HUES64 (cell line): Measurements from ENCODE around the gene ADAM12.

Source experiments
- H3K27ac ChIP-seq: 2 replicates; pipeline ENCODE4 v1.7.0; 2013; ENCODE audit warnings: low read depth, low read length, inconsistent platforms
- H3K27me3 ChIP-seq: 2 replicates; pipeline ENCODE4 v1.6.1; 2013; ENCODE audit warnings: mild to moderate bottlenecking, low read length; ENCODE audit not compliant: insufficient read depth
- H3K36me3 ChIP-seq: 2 replicates; pipeline ENCODE4 v1.6.1; 2013; ENCODE audit warnings: mild to moderate bottlenecking, low read length; ENCODE audit not compliant: insufficient read depth
- H3K4me1 ChIP-seq: 2 replicates; pipeline ENCODE4 v1.6.1; 2013; ENCODE audit warnings: mild to moderate bottlenecking, low read length, moderate library complexity; ENCODE audit not compliant: insufficient read depth
- H3K4me3 ChIP-seq: 2 replicates; pipeline ENCODE4 v1.5.1; 2013; ENCODE audit warnings: mild to moderate bottlenecking, low read length, moderate library complexity
- H3K9ac ChIP-seq: 2 replicates; pipeline ENCODE4 v1.6.1; 2013; ENCODE audit warnings: mild to moderate bottlenecking, low read depth, low read length
- H3K9me3 ChIP-seq: 2 replicates; pipeline ENCODE4 v1.6.1; 2013; ENCODE audit warnings: low read depth, low read length; ENCODE audit not compliant: insufficient read depth
- WGBS: fragments of 150-250, 120-280 bp; methylation state at CpG from one replicate; pipeline ENCODE4 v1.1.7; 2013; ENCODE audit warnings: missing lambda C conversion rate; 5-methylcytosine and 5-hydroxymethylcytosine counted together

Gene ADAM12

GRCh38 chr10:126042906-126043305 lies 345.4 kb downstream of the ADAM12 start:
- Histone ChIP-seq H3K36me3 (no peaks in the 10 kb centered on the region), H3K9me3 (no peaks in the 10 kb centered on the region), H3K27me3 (no peaks in the 10 kb centered on the region), H3K9ac (no peak overlapping the region), H3K4me3 (no peak overlapping the region), H3K27ac (no peak overlapping the region), H3K4me1 (peaks cover 10% of the 10 kb centered on the region; the same call in 1 of the 2 replicates)
- WGBS = 94% methylated on average over 10 of the region's 10 CpGs

DNA sequence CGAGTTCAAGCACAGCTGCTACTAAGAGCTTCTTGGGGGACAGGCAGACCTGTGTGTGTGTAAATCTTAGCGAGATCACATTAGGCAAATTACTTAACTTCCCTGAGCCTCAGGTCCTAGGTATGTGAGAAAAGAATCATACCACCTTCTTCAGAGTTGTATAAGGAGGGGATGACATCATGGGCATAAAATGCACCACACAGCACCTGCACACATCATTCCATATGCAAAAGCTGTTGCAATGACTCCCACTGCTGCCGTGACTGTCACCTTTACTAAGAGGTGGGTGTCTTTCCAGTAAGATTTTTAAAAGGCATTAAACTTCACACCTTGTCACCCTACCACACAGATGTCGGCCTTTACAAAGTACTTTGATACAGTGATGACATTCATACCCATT lies 345.9 kb downstream of the ADAM12 start:
- no peak overlapping the region for H3K27ac ChIP-seq
- H3K9me3 ChIP-seq = no peaks in the 10 kb centered on the region
- no peaks in the 10 kb centered on the region for H3K36me3 ChIP-seq
- WGBS = 89% methylated on average over 4 of the region's 4 CpGs
- H3K4me1 ChIP-seq = peaks cover 10% of the 10 kb centered on the region; the same call in 1 of the 2 replicates
- no peaks in the 10 kb centered on the region for H3K27me3 ChIP-seq
- H3K4me3 ChIP-seq = no peak overlapping the region
- H3K9ac ChIP-seq = no peak overlapping the region

DNA sequence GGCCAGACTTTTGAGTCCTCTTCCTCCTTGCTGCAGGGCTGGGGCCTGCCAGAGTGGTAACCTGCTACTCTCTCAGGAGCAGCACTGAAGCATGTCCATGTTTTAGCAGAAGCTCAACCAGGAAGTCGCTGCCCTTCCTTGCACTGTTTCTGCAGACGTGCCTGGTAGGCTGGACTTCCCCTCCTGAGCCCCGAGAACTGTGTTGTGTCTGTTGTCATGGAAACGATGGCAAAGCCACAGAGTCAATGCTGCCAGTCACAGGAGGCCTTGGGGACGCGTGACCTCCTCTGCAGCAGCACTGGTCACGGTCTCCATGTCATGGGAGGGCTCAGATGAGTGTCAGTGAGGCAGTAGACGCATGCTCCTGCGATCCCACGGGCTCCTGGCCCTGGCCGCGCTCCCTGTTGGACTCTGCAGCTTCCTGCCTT lies 346.5 kb downstream of the ADAM12 start:
- Histone ChIP-seq H3K9me3 (no peaks in the 10 kb centered on the region), H3K27me3 (no peaks in the 10 kb centered on the region), H3K36me3 (no peaks in the 10 kb centered on the region), H3K27ac (no peak overlapping the region), H3K9ac (no peak overlapping the region), H3K4me3 (no peak overlapping the region), H3K4me1 (peaks cover 10% of the 10 kb centered on the region; the same call in 1 of the 2 replicates)
- WGBS = 71% methylated on average over 12 of the region's 12 CpGs

- no peaks in the 10 kb centered on the region for H3K36me3 ChIP-seq
- H3K4me3 ChIP-seq = no peak overlapping the region
- H3K4me1 ChIP-seq = peaks cover 10% of the 10 kb centered on the region; the same call in 1 of the 2 replicates
- no peaks in the 10 kb centered on the region for H3K27me3 ChIP-seq
- no peak overlapping the region for H3K27ac ChIP-seq
- H3K9me3 ChIP-seq = no peaks in the 10 kb centered on the region
- 76% methylated on average over 4 of the region's 4 CpGs for WGBS
- no peak overlapping the region for H3K9ac ChIP-seq
Measured at GRCh38 chr10:126041117-126041516, 347.2 kb downstream of the ADAM12 start.

GRCh38 chr10:126037946-126038345 lies 350.3 kb downstream of the ADAM12 start:
- Histone ChIP-seq H3K27ac (no peak overlapping the region), H3K9ac (no peak overlapping the region), H3K27me3 (no peaks in the 10 kb centered on the region), H3K4me1 (peaks cover 10% of the 10 kb centered on the region; the same call in 1 of the 2 replicates), H3K4me3 (no peak overlapping the region), H3K36me3 (no peaks in the 10 kb centered on the region), H3K9me3 (peaks cover 13% of the 10 kb centered on the region; the same call in 1 of the 2 replicates)
- WGBS = 92% methylated on average over 10 of the region's 10 CpGs

- no peak overlapping the region for H3K4me3 ChIP-seq
- 94% methylated on average over 5 of the region's 5 CpGs for WGBS
- H3K36me3 ChIP-seq = no peaks in the 10 kb centered on the region
- H3K27ac ChIP-seq = no peak overlapping the region
- H3K9ac ChIP-seq = no peak overlapping the region
- H3K27me3 ChIP-seq = no peaks in the 10 kb centered on the region
- H3K9me3 ChIP-seq = peaks cover 14% of the 10 kb centered on the region; the same call in 1 of the 2 replicates
- H3K4me1 ChIP-seq = peaks cover under 1% of the 10 kb centered on the region; the same call in 1 of the 2 replicates
Measured at GRCh38 chr10:126036515-126036914, 351.8 kb downstream of the ADAM12 start.

- no peaks in the 10 kb centered on the region for H3K4me1 ChIP-seq
- H3K27ac ChIP-seq = no peak overlapping the region
- 100% methylated on average over 2 of the region's 2 CpGs for WGBS
- no peak overlapping the region for H3K9ac ChIP-seq
- no peak overlapping the region for H3K4me3 ChIP-seq
- no peaks in the 10 kb centered on the region for H3K36me3 ChIP-seq
- peaks cover 14% of the 10 kb centered on the region; the same call in 1 of the 2 replicates for H3K9me3 ChIP-seq
- no peaks in the 10 kb centered on the region for H3K27me3 ChIP-seq
Measured at GRCh38 chr10:126034586-126034985, 353.7 kb downstream of the ADAM12 start.

- Histone ChIP-seq H3K4me1 (no peaks in the 10 kb centered on the region), H3K27ac (no peak overlapping the region), H3K9me3 (peaks cover 29% of the 10 kb centered on the region; the same call in 1 of the 2 replicates), H3K36me3 (no peaks in the 10 kb centered on the region), H3K9ac (no peak overlapping the region), H3K4me3 (no peak overlapping the region), H3K27me3 (no peaks in the 10 kb centered on the region)
- 89% methylated on average over 3 of the region's 3 CpGs for WGBS
Measured at GRCh38 chr10:126029999-126030398, 358.3 kb downstream of the ADAM12 start.

DNA sequence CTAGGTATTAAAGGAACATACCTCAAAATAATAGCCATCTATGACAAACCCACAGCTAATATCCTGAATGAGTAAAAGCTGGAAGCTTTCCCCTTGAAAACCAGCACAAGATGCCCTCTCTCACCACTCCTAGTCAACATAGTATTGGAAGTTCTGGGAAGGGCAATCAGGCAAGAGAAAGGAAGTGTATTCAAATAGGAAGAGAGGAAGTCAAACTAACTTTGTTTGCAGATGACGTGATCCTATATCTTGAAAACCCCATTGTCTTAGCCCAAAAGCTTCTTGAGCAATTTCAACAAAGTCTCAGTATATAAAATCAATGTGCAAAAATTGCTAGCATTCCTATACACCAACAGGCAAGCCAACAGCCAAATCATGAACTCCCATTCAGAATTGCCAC lies 360.6 kb downstream of the ADAM12 start:
- Histone ChIP-seq H3K4me1 (no peaks in the 10 kb centered on the region), H3K9me3 (peaks cover 15% of the 10 kb centered on the region; the same call in 1 of the 2 replicates), H3K27ac (no peak overlapping the region), H3K27me3 (no peaks in the 10 kb centered on the region), H3K36me3 (no peaks in the 10 kb centered on the region), H3K4me3 (no peak overlapping the region), H3K9ac (no peak overlapping the region)
- 100% methylated on average over 1 of the region's 1 CpG for WGBS

DNA sequence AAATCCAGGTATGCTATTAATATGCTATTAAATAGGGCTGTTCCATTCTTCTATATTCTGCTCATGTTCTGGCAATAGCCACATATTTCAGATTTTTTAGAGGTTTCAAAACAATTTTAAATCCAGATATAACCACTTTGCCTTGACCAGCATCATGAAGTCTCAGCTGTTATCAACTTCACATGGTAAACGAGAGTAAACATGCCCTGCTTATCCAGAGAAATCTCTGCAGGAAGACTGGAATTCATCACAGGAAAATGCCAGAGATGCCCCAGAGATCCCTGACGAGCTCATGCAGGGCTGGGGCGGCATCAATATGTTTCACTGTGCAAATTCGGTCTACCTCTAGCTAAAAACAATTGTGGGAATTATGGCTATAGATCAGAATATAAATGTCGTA lies 365.4 kb downstream of the ADAM12 start:
- H3K27ac ChIP-seq = no peak overlapping the region
- no peaks in the 10 kb centered on the region for H3K4me1 ChIP-seq
- H3K4me3 ChIP-seq = no peak overlapping the region
- no peaks in the 10 kb centered on the region for H3K27me3 ChIP-seq
- H3K9me3 ChIP-seq = peaks cover 3% of the 10 kb centered on the region; the same call in 1 of the 2 replicates
- no peaks in the 10 kb centered on the region for H3K36me3 ChIP-seq
- WGBS = 93% methylated on average over 5 of the region's 5 CpGs
- H3K9ac ChIP-seq = no peak overlapping the region

DNA sequence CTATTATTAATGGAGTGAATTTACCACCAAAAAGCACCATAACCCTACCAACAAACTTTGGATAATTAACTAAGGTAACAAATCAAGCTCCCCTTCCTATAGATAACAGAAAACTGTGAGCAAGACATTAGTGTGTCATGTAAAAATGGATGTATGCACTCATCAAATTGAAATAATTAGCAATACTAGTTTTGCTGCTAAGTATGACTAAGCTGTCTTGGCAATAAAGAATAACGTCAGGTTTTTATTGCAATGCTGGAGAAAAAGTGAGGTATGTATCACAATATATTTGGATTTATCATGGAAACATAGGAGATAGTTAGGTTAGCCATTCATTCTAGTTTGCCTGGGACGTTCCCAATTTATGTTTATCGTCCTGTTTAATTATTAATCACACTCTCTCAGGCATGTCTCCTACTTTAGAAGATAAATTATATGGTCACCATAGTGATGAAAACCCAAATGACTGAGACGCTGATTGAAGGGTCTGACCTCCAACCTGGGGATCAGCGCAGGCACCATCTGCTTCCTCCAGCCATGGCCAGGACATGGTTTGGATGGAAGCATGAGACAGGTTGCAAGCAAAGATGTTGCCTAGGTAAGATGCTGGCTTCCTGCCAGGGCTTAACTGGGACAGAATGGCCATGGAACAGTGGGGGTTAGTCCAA lies 366.3 kb downstream of the ADAM12 start:
- no peak overlapping the region for H3K9ac ChIP-seq
- no peaks in the 10 kb centered on the region for H3K27me3 ChIP-seq
- 94% methylated on average over 3 of the region's 5 CpGs for WGBS
- no peaks in the 10 kb centered on the region for H3K36me3 ChIP-seq
- H3K9me3 ChIP-seq = 0 out of 2 replicates have a peak, but pooled peaks cover 2% of the 10 kb centered on the region
- no peaks in the 10 kb centered on the region for H3K4me1 ChIP-seq
- no peak overlapping the region for H3K4me3 ChIP-seq
- H3K27ac ChIP-seq = no peak overlapping the region
